Measurements from ENCODE around the gene CENPC.
"Not testable (repeated sequence)": the region's sequence is repeated elsewhere in the genome, so short reads cannot be mapped to it uniquely, and the experiment has no call there.

CENPC gene

GRCh38 chr4:67545199-67546003, at the start of gene CENPC:
Gene CENPC, minus strand, starts transcription at chr4:67545503. Its CDS starts 148 bp downstream, at chr4:67545355.
- peak; percentile 92 to 93 for DNase-seq (ENCODE audit: low read depth in 2 of 2)

DNA sequence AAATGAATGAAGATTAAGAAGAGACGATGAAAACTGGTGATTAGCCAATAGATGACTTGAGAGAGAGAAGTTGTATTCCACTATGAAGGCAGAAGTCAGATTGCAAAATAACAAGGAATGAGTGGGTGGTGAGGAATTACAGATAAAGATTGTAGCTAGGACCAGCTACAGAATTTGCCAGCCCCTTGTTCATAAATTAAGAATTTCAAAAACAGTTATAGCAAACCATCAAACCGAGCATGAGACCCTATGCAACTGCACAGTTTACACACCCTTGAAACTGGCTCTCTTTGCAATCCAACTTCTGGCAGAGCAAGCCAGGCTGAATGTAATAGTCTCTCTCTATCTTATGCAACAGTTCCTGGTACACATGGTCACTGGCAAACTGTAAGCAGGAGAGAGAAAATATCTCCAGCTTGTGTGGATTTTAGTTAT, 48.5 kb upstream of the CENPC start:
- DNase-seq (ENCODE audit: low read depth in 2 of 2): no peak

DNA sequence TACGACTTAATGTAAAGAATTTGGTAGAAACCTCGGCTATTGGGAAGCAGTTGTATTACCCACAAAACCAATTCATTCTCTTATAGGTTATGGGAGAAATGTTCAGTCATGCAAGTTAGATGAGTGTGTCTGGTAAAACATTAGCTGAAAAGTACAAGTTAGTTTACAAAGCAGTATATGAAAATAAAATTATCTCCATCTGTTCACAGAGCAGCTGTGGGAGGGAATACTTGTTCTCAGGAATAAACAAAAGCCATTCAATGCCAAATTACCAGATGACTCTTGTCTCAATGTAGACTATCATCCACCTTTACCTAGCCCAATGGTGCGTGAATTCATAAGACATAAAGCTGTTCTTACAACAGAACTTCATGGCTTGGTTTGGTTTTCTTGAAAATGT, 41.9 kb upstream of the CENPC start:
- DNase-seq (ENCODE audit: low read depth in 2 of 2): no peak

DNA sequence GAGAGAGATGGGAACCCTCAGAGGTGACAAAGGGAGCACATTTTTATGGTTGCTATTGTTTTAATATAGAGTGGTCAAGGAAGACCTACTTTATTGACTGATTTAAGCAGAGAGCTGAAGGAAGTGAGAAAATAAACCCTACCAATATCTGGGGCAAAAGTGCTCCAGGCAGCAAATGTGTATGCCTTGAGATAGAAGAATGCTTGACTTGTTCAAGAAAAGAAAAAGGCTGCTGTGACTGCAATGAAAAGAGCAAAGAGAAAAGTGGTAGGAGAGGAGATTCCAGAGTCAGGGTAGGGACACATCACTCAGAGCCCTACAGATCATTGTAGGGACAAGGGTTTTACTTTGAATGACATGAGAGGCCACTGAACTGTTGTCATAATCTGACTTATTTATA, 39.2 kb upstream of the CENPC start:
- DNase-seq (ENCODE audit: low read depth in 2 of 2): no peak

- DNase-seq (ENCODE audit: low read depth in 2 of 2): no peak
Observed at GRCh38 chr4:67581913-67582312, 36.6 kb upstream of the CENPC start.

- no peak for DNase-seq (ENCODE audit: low read depth in 2 of 2)
Observed at GRCh38 chr4:67581208-67581857, 36.0 kb upstream of the CENPC start.

- no peak for DNase-seq (ENCODE audit: low read depth in 2 of 2)
Observed at GRCh38 chr4:67580577-67580976, 35.3 kb upstream of the CENPC start.

DNA sequence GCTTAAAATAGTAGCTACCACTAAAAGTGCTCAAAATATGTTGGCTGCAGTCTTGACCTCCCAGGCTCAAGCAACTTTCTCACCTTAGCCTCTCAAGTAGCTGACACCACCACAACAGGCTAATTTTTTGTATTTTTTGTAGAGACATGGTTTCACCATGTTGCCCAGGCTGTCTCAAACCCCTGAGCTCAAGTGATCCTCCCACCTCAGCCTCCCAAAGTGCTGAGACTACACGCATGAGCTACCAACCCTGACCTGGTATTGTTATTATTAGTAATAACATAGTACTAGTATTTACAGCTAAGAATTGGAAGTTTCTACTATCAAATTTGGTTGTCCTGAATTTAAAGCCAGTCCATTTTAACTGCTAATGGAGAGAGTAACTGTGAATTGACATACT, 31.2 kb upstream of the CENPC start:
- no peak for DNase-seq (ENCODE audit: low read depth in 2 of 2)

- no peak for DNase-seq (ENCODE audit: low read depth in 2 of 2)
Observed at GRCh38 chr4:67576059-67576466, 30.8 kb upstream of the CENPC start.

DNA sequence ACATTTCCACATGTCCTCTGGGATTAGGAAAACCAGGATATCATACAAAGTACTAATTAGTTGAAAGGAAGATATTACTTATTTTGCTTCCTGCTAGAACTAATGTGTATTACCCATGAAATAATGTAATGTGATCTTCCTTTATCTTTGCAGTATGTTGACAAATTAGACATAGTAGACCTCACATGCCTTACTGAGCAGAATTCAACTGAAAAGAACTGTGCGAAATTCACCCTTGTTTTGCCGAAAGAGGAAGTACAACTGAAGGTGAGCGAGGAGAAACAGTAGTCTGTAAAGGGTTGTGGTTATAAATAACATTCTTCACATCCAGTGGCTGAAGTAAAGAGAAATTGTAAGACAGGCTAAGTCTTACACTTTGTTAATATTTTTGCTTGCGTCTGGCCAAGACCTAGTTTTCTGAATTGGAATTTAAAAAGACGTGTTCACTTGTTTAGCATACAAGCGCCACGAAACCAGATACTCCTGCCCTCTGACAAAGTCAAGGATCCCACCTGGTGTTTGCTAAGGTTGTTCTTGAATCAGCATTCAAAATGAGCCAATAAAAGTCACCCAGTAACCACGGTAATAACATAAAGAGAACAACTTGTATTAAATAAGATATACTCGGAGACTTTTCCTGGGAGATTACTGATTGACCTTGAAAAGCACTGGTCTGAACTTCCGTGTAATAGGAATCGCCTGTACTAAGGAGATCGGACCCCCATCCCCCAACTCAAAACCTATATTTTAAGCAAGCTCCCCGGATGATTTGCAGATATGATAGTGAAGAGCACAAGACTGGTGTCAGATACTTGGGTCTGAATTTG, 30.1 kb upstream of the CENPC start:
- no peak for DNase-seq (ENCODE audit: low read depth in 2 of 2)

- DNase-seq (ENCODE audit: low read depth in 2 of 2): no peak
Observed at GRCh38 chr4:67573193-67573592, 27.9 kb upstream of the CENPC start.

- no peak for DNase-seq (ENCODE audit: low read depth in 2 of 2)
Observed at GRCh38 chr4:67571975-67572374, 26.7 kb upstream of the CENPC start.

GRCh38 chr4:67570537-67570936, 25.2 kb upstream of the CENPC start:
- DNase-seq (ENCODE audit: low read depth in 2 of 2): no peak

- DNase-seq (ENCODE audit: low read depth in 2 of 2): no peak
Observed at GRCh38 chr4:67568820-67569219, 23.5 kb upstream of the CENPC start.

- no peak for DNase-seq (ENCODE audit: low read depth in 2 of 2)
Observed at GRCh38 chr4:67566335-67566734, 21.0 kb upstream of the CENPC start.

GRCh38 chr4:67565284-67565683, 20.0 kb upstream of the CENPC start:
- DNase-seq (ENCODE audit: low read depth in 2 of 2): no peak

GRCh38 chr4:67558493-67558892, 13.2 kb upstream of the CENPC start, which contains the start of gene STAP1:
Gene STAP1, plus strand, starts transcription at chr4:67558727. Its CDS starts 83 bp downstream, at chr4:67558810.
- DNase-seq (ENCODE audit: low read depth in 2 of 2): no peak

GRCh38 chr4:67556436-67556835, 11.1 kb upstream of the CENPC start:
- DNase-seq (ENCODE audit: low read depth in 2 of 2): no peak

DNA sequence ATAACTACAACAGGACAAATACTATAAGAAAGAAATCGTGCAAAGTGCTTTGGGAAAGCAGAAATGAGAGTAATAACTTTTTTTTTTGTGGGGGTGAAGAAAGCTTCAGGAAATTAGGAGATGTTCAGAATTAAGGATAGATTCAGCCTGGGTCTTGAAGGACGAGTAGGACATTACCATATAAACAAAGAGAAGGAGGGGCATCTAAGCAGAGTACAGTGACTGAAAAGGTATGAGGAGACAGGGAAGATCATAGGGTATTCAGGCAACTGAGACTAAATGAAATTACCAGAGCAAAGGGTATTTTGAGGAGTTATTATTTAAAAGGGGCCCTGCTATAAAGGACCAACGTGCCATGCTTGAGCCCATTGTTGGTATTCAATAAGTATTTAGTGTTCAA, 10.1 kb upstream of the CENPC start:
- no peak for DNase-seq (ENCODE audit: low read depth in 2 of 2)

GRCh38 chr4:67554096-67554495, 8.8 kb upstream of the CENPC start:
- DNase-seq (ENCODE audit: low read depth in 2 of 2): no peak

- not testable (repeated sequence) for DNase-seq (ENCODE audit: low read depth in 2 of 2)
Observed at GRCh38 chr4:67552146-67552792, 7.0 kb upstream of the CENPC start.

GRCh38 chr4:67550857-67551256, 5.6 kb upstream of the CENPC start:
- DNase-seq (ENCODE audit: low read depth in 2 of 2): no peak
